HS-5 (cell line): Measurements from ENCODE around the gene TMEM198.
A peak's percentile ranks its signal among the peaks of the same experiment; 100 is the strongest.

ENCODE experiments used
- DNase-seq: peaks from one replicate; pipeline ENCODE4 v3.0.0-alpha.2; 2012; ENCODE audit warnings: low read depth

Gene TMEM198

GRCh38 chr2:219545943-219546352 is 2.1 kb downstream of the TMEM198 start:
- no peak for DNase-seq

- DNase-seq, result no peak
Measured at GRCh38 chr2:219547621-219548020, 3.8 kb downstream of the TMEM198 start.

GRCh38 chr2:219548990-219549389 is 5.2 kb downstream of the TMEM198 start:
- DNase-seq, result no peak

- no peak for DNase-seq
Measured at GRCh38 chr2:219549619-219550018, 5.8 kb downstream of the TMEM198 start.

GRCh38 chr2:219551441-219552381 is 7.9 kb downstream of the TMEM198 start:
- DNase-seq, result no peak

GRCh38 chr2:219552382-219553167 is 8.7 kb downstream of the TMEM198 start:
- DNase-seq, result peak; percentile 56

GRCh38 chr2:219553168-219553417 is 9.3 kb downstream of the TMEM198 start:
- no peak for DNase-seq

GRCh38 chr2:219553463-219553963 is 9.7 kb downstream of the TMEM198 start:
- no peak for DNase-seq

GRCh38 chr2:219554350-219554749 is 10.5 kb downstream of the TMEM198 start:
- DNase-seq, result no peak

- DNase-seq, result no peak
Measured at GRCh38 chr2:219555956-219556355, 12.1 kb downstream of the TMEM198 start.

- DNase-seq, result no peak
Measured at GRCh38 chr2:219556413-219556812, 12.6 kb downstream of the TMEM198 start.

- no peak for DNase-seq
Measured at GRCh38 chr2:219557320-219557719, 13.5 kb downstream of the TMEM198 start.

- no peak for DNase-seq
Measured at GRCh38 chr2:219557791-219558785, 14.3 kb downstream of the TMEM198 start.

- no peak for DNase-seq
Measured at GRCh38 chr2:219559156-219559915, 15.5 kb downstream of the TMEM198 start.

GRCh38 chr2:219560037-219560892 is 16.4 kb downstream of the TMEM198 start:
- no peak for DNase-seq

- no peak for DNase-seq
Measured at GRCh38 chr2:219560893-219561178, 17.0 kb downstream of the TMEM198 start.

- no peak for DNase-seq
Measured at GRCh38 chr2:219561179-219562048, 17.6 kb downstream of the TMEM198 start.

GRCh38 chr2:219562049-219563020 is 18.5 kb downstream of the TMEM198 start:
- no peak for DNase-seq
